Loucy (cell line): ENCODE data around the gene ZSCAN2.
A peak's percentile ranks its signal among the peaks of the same experiment; 100 is the strongest.

ENCODE experiments used
- H2AFZ ChIP-seq: fragments of 200-600 bp; sonication (generic); 2 replicates; pipeline ENCODE4 v1.6.0; 2016; ENCODE audit warnings: antibody characterized with exemption, mild to moderate bottlenecking, low read length, moderate library complexity
- H3F3A ChIP-seq: fragments of 200-600 bp; 2 replicates; pipeline ENCODE4 v1.6.0; 2016; ENCODE audit warnings: antibody characterized with exemption, low read depth, mild to moderate bottlenecking
- H3K27me3 ChIP-seq: fragments of 200-600 bp; sonication (generic); 2 replicates; pipeline ENCODE4 v1.6.1; 2014; ENCODE audit warnings: low read length, mild to moderate bottlenecking; ENCODE audit not compliant: insufficient read depth, poor library complexity, severe bottlenecking
- H3K36me3 ChIP-seq: fragments of 200-600 bp; sonication (generic); 2 replicates; pipeline ENCODE4 v1.6.1; 2016; ENCODE audit warnings: low read length; ENCODE audit not compliant: insufficient read depth
- H3K4me1 ChIP-seq: fragments of 200-600 bp; sonication (generic); 2 replicates; pipeline ENCODE4 v1.5.1; 2014; ENCODE audit warnings: low read length, mild to moderate bottlenecking; ENCODE audit not compliant: insufficient read depth, poor library complexity, severe bottlenecking
- H3K4me2 ChIP-seq: fragments of 200-600 bp; sonication (generic); 2 replicates; pipeline ENCODE4 v1.6.0; 2014; ENCODE audit warnings: antibody characterized with exemption, low read length, low read depth, mild to moderate bottlenecking; ENCODE audit not compliant: poor library complexity, severe bottlenecking
- H3K4me3 ChIP-seq: fragments of 200-600 bp; sonication (generic); 2 replicates; pipeline ENCODE4 v1.5.1; 2014; ENCODE audit warnings: low read length, mild to moderate bottlenecking, mixed read lengths; ENCODE audit not compliant: poor library complexity, severe bottlenecking
- H3K79me2 ChIP-seq: fragments of 200-600 bp; sonication (generic); 2 replicates; pipeline ENCODE4 v1.6.1; 2014; ENCODE audit warnings: low read length; ENCODE audit not compliant: insufficient read depth
- H3K9ac ChIP-seq: fragments of 200-600 bp; sonication (generic); 2 replicates; pipeline ENCODE4 v1.6.0; 2014; ENCODE audit warnings: mild to moderate bottlenecking, low read depth, low read length, moderate library complexity; ENCODE audit not compliant: poor library complexity, severe bottlenecking
- H3K9me2 ChIP-seq: fragments of 200-600 bp; sonication (generic); replicated peaks from 2 replicates; pipeline ENCODE4 v1.6.1; 2016; ENCODE audit warnings: low read depth, low read length, mixed read lengths
- H3K9me3 ChIP-seq: fragments of 200-600 bp; sonication (generic); 2 replicates; pipeline ENCODE4 v1.6.1; 2014; ENCODE audit warnings: mild to moderate bottlenecking, antibody characterized with exemption, low read length, low read depth; ENCODE audit not compliant: insufficient read depth
- H4K20me1 ChIP-seq: fragments of 200-600 bp; sonication (generic); 2 replicates; pipeline ENCODE4 v1.6.0; 2014; ENCODE audit warnings: antibody characterized with exemption, low read length, mild to moderate bottlenecking; ENCODE audit not compliant: insufficient read depth, poor library complexity, severe bottlenecking
- CTCF ChIP-seq: fragments of 200-600 bp; sonication (generic); conservative IDR thresholded peaks from 2 replicates; pipeline ENCODE4 v1.5.1; 2014; ENCODE audit warnings: mild to moderate bottlenecking, antibody characterized with exemption, low read length
- EZH2phosphoT487 ChIP-seq: fragments of 200-600 bp; IDR thresholded peaks from 2 replicates; pipeline ENCODE4 v1.6.1; 2018; ENCODE audit warnings: antibody characterized with exemption, mild to moderate bottlenecking, moderate library complexity, borderline replicate concordance

ZSCAN2 gene

GRCh38 chr15:84653584-84653909 lies 52.7 kb downstream of the ZSCAN2 start:
- Histone ChIP-seq H3K9ac (peak overlapping the region; percentile 91), H3K4me3 (peak overlapping the region; percentile 85), H2AFZ (peak overlapping the region; percentile 97), H4K20me1 (no peaks in the 10 kb centered on the region), H3K4me2 (peak overlapping the region; percentile 88), H3F3A (no peaks in the 10 kb centered on the region), H3K36me3 (no peaks in the 10 kb centered on the region; the same call in 1 of the 2 replicates), H3K4me1 (peaks cover 22% of the 10 kb centered on the region), H3K9me2 (no peaks in the 10 kb centered on the region), H3K79me2 (peaks cover 19% of the 10 kb centered on the region), H3K27me3 (no peaks in the 10 kb centered on the region), H3K9me3 (no peaks in the 10 kb centered on the region)
- TF ChIP-seq EZH2phosphoT487 (no peak), CTCF (no peak)

DNA sequence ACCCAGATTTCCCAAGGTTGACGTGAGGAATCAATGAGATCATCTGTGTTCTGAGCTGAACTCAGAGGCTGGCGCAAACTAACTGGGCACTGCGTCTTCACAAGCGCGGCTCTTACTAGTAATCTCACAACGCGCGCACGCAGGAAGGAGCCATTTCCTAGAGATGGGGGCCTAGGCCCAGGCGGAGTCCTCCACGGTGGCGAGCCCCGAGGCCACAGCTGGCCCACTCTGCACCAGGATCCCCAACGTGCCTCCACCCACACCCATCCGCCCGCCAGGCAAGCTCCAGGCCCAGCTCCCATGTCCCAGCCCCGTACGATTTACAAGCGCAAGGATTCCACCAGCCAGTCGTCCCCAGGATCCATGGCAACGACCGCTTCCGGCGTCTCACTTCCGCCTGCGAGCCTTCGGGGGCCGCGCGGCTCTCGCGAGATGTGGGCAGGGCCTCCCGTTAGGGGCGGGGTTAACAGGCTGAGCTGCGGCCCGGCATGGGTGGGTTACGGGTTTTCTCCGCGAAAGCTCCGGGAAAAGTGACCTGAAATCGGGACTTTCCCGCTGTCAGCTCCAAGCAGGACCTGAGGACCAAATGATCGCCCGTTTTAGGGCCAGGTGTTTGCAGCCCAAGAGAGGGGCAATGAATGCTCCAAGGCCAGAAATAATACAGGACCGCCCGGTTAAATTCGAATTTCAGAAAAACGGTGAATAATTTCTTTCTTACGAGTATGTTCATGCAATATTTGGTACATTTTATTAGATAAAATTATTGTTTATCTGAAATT lies 53.3 kb downstream of the ZSCAN2 start, which contains the start of gene WDR73:
WDR73 (minus strand) TSS at position 374 of the 779 bp plus-strand sequence; CDS start at position 365, 9 bp downstream.
- Histone ChIP-seq H3K9me3 (no peaks in the 10 kb centered on the region), H3K27me3 (no peaks in the 10 kb centered on the region), H4K20me1 (no peaks in the 10 kb centered on the region), H3K4me3 (peak within 1 kb of the TSS; percentile 85), H3K9me2 (no peaks in the 10 kb centered on the region), H2AFZ (peak within 1 kb of the TSS; percentile 97), H3K4me1 (peaks cover 26% of the 10 kb centered on the region), H3F3A (no peaks in the 10 kb centered on the region), H3K79me2 (peaks cover 19% of the 10 kb centered on the region), H3K4me2 (peak within 1 kb of the TSS; percentile 88), H3K36me3 (no peaks in the 10 kb centered on the region; the same call in 1 of the 2 replicates), H3K9ac (peak within 1 kb of the TSS; percentile 91)
- TF ChIP-seq CTCF: no peak
- TF ChIP-seq EZH2phosphoT487: no peak

DNA sequence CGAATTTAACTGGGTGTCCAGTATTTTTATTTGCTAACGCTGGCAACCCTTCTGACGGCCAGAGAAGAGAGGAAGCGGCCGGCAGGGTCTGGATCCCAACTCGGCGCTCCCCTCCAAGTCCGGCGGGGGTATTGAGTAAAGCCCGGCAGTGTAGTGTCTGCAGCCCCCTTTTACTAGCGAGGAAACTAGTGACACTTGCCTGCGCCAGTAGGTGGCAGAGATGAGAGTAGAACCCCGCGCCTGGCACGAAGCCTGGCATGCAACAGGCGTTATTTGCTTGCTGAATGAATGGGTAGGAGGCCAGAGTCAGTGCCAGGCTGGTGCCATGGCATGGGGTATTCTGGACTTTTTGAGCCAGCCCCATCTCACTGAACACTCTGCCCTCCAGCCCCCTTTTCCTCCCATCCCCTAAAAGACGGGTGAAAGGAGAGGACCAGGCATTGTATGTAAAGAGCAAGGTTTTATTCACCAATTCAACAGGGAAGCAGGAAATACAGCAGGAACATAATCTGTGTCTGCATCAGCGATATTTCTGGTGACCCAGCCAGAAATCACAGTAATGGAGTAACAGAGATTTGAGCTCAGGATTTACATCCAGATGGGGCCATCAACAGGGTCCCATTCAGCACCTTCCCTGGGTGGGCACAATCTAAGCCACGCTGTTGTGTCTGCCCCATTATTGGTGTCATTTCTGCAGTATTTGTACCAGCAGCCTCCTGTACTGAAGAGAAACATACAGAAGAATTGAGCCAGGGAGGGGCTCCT lies 54.1 kb downstream of the ZSCAN2 start:
- H3K9ac ChIP-seq: peak overlapping the region; percentile 91
- peaks cover 19% of the 10 kb centered on the region for H3K79me2 ChIP-seq
- H3K4me3 ChIP-seq: peak overlapping the region; percentile 85
- no peaks in the 10 kb centered on the region for H3K9me2 ChIP-seq
- peak overlapping the region; percentile 88 for H3K4me2 ChIP-seq
- no peaks in the 10 kb centered on the region for H3K9me3 ChIP-seq
- peak overlapping the region; percentile 97 for H2AFZ ChIP-seq
- no peaks in the 10 kb centered on the region; the same call in 1 of the 2 replicates for H3K36me3 ChIP-seq
- H3K27me3 ChIP-seq: no peaks in the 10 kb centered on the region
- H3K4me1 ChIP-seq: peaks cover 26% of the 10 kb centered on the region
- H4K20me1 ChIP-seq: no peaks in the 10 kb centered on the region
- H3F3A ChIP-seq: no peaks in the 10 kb centered on the region
- TF ChIP-seq EZH2phosphoT487: no peak
- peak; percentile 79 for TF ChIP-seq CTCF
